ENCODE data around the gene WNT5B.

DNA sequence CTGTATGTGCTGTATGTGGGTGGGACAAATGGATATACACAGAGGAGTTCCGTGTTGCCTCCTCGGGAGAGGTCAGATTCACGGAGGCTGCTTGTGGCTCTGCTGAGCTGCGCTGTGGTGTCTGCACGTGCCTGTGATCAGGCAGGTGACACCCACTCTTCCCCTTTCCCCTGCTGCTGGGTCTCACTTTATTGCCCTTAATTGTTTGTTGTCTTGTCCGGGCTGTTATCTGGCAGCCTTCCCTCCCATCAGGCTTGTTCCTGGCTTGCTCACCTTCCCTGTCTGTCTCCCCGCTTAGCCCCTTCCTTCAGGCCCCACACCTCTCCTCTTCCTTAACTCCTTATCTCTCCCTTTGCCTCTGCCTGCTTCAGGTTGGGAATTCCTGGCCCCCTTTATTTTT, 13.5 kb downstream of the WNT5B start:
- no peak for TF ChIP-seq EZH2 (IDR thresholded peaks at IDR 0.05; ENCODE audit: borderline replicate concordance, low read depth, low read length, poor library complexity, severe bottlenecking)
- TF ChIP-seq, protein P1, sequence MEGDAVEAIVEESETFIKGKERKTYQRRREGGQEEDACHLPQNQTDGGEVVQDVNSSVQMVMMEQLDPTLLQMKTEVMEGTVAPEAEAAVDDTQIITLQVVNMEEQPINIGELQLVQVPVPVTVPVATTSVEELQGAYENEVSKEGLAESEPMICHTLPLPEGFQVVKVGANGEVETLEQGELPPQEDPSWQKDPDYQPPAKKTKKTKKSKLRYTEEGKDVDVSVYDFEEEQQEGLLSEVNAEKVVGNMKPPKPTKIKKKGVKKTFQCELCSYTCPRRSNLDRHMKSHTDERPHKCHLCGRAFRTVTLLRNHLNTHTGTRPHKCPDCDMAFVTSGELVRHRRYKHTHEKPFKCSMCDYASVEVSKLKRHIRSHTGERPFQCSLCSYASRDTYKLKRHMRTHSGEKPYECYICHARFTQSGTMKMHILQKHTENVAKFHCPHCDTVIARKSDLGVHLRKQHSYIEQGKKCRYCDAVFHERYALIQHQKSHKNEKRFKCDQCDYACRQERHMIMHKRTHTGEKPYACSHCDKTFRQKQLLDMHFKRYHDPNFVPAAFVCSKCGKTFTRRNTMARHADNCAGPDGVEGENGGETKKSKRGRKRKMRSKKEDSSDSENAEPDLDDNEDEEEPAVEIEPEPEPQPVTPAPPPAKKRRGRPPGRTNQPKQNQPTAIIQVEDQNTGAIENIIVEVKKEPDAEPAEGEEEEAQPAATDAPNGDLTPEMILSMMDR (conservative IDR thresholded peaks at IDR 0.05; ENCODE audit: low read depth, low read length): no peak
